NCI-H748 treated with DMSO at 0.1 percent for 48 hours (cell line): Measurements from ENCODE around the gene KCNQ1.

Experiments
- DNase-seq: peaks from one replicate; lab custom pipeline; 2025; lab: John Stamatoyannopoulos, UW

The KCNQ1 gene

DNA sequence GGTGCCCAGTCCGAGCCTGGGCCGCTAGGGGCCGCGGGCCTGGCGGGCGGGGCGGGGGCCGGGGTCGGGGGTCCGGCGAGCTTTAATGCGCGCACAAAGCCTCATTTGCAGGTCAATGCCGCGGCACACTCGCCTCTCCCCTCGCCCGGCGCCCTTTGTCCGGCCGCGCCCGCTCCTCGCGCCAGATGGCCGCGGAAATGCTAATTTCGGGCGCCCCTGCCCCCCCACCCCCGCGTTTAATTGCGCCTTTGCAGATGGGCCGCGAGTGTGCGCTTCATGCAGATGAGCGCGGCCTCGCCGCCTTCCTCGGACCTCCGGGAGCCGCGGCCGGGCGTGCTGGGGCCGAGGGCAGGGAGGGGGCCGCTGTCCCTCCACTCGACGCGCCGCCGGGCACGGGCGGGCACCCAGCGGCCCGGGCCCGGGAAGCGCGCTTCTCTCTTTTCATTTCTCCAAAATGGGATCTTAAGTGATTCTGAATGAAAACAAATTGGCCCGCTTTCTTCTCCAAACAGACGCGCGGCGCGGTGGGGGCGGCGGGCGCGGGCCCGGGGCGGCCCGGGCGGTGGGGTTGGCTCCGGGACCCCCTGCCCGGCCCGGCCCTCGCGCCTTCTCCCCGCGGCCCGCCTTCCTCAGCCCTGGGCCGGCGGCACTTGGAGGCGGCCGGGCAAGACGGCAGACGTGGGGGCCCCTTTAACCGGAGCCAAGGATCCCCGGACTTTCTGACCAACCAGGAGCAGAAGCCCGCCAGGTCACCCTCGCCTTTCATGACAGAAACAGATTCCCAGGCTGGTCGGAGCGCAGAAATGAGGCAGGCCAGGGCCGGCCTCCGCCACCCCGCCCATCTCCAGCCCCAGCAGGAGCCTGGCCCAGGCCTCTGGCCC lies 417.8 kb downstream of the KCNQ1 start:
- no peak for DNase-seq

DNA sequence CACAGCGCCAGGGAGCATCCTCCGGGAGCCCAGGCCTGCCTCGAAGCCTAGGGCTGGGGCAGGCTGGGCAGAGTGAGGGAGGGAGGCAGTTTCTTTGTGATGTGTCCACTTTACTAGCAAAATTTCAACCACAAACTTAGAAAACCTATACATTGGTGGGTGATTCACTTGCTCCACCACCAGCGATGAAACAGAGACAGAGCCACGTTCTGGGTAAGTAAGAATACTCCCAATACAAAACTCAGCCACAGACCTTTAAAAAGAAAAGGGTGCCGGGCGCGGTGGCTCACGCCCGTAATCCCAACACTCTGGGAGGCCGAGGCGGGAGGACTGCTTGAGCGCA lies 418.4 kb downstream of the KCNQ1 start:
- DNase-seq: no peak

DNA sequence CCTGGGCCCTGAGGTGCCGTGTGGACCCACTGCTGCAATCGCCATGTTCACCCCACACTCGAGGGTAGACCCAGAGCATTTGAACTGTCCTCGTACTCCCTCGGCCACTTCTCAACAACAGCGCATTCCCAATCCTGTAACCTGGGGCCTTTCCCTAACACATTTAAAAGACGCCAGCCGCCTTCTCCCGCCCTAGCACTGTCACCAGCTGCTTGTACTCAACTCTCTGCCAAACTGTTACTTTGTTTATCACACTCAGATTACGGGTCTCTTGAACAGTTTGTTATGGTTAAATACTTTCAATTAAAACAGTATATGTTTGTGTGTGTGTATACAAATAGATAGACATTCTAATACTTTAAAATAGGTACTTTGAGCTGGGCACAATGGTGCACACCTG lies 420.1 kb downstream of the KCNQ1 start:
- no peak for DNase-seq

DNA sequence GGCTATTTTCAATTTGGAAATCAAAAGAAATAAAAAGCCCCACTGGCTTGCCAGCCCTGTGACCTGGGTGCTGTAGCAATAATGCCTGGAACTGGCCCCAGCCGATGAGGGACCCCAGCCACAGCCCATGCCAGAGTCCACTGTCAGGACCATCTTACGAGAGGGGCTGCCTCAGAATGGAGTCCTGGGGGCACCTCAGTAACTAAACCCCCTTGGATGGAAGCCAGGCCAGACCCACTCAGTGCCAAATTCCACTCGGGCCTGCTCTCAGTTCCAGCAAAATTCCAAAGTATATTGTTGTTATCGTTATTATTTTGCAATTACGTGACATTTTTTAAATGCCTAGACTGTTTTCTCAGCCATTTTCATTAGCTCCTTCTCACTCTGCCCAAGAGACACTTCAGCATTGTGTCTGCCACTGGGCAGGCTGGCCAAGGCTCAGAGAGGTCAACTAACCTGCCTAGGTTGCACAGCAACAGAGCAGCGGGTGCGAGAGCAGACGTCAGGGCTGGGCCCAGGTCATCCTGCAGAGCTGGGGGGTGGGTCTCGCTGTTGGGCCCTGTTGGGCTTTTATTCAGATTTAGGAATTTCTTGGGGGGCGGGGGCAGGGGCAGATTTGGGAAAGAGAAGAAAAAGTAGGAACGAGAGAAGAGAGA lies 421.2 kb downstream of the KCNQ1 start:
- DNase-seq: no peak

DNA sequence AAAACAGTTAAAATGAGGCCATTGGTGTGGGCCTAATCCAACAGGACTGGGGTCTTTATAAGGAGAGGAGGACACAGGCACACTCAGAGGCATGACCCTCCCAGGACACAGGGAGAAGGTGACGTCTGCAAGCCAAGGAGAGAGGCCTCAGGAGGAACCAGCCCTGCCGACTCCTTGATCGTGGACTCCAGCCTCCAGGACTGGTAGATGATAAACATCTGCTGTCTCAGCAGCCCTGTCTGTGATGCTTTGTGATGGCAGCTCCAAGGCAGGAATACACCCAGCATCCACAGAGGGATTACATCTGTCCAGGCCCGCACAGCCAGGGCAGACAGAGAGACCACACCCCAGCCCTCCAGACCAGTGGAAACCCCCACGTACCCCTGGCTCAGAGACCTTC lies 422.3 kb downstream of the KCNQ1 start:
- DNase-seq: no peak

DNA sequence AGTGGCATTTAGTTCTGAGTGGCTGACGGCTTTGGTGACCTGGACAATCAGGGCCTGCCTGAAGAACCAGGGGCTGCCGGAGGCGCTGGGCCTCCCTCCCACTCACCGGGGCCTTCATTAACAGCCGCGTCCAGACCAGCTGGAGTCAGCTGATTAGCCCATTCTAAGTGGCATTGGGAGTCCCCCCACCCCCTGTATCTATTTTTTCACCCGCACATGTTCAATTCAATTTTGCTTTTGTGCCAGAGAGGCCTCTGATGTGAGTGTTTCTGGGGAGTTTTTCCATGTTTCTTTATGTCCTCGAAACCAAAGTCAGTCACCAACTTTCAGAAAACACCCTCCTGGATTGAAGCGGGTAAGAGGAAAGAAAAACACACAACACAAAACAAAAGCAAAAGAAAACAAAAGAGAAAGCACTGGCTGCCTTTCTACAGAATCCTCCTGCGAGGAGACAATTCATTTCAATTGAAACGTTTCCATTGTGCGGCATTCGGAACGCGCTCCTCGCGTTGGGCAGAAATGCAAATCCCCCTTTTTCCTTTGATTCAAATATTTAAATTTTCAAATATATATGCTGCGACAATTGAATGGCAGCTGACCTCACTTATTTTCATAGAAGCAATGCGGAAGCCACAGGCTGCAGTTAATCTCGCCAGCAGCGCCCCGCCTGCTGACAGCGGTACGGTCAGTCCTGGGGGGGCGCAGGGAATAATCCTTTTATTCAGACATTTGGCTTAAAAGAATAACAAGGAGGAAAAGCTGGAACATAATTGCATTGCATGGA lies 423.1 kb downstream of the KCNQ1 start:
- no peak for DNase-seq

DNA sequence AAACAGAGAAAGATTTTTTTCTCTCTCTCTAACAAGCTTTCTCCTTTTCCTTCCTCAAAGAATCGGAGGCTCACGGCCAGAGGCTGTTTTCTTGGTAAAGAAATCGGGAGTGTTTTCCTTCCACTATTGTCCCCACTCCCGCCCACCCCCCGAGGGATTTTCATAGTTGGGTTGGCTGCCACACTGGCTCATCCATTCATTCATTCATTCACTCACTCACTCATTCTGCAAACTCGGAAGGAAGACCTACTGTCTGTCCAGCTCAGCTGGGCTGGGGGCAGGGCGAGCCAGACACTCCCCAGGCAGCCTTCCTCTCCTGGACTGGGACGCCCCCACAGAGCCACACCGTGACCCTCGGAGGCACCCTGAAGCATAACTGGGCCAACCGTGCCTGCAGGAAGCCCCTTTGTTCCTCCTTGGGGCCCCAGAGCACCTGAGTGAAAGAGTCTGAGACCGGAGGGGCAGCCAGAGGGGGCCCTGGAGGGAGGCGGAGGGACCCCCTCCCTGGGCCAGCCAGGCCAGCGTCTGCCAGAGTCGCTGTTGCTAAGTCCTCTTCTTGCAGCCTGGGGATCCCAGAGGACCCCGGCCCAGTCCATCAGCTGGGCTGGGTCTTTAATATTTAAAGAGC lies 423.8 kb downstream of the KCNQ1 start:
- no peak for DNase-seq

DNA sequence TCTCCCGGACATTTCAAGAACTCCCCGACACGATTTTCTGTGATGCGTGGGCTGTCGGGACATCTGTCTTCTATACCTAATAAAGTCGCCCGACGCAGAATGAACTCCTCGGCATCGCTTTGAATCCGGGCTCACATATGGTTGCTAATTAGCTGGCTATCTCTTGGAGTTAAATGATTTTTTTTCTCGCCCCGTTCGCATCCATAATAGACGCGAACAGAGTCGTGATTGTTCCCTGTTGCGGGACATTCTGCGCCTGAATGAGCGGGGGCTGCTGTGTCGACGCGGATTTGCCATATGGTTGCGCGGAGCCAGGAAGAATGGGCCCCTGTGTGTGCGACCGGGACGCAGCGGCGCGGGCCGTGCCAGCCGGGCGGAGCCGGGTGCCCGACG lies 424.3 kb downstream of the KCNQ1 start:
- no peak for DNase-seq

DNA sequence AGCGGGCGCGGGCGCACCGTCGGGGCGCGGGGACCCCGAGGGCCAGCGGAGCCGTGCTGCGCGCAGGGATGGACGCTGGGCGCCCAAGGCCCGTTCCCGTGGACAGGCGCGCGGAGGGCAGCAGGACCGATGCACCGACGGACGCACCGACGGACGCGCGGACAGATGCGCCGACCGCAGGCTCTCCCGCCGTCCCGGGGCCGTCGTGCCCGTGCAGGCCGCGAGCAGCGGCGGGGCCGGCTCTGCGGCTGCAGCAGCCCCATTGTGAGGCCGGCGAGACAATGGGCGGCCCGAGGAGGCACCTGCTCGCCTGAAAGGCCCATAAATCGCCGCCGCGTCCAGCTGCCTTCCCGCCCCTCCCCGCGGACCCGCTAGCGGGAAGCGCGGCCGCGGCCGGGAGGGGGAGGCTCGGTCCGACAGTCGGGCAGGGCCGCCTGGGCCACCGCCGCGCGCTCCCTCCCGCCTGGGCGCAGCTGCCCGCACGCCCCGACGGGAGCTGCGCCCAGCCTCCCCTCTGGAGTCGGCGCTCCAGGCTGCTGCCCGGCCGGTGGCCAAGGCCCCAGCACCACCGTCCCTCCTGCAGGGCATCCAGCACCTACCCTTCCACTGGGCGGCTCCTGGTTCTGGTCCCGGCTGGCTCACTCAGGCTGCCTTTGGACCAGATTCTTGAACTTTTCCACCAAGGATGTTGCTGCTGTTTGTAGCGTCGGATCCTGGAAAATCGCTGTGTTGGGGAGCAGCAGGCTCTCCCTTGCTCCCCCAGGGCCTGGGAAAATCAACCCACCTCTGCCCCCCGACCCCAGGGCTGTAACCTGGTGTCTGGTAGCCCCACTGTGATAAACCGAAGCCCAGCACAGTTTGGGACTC lies 425.0 kb downstream of the KCNQ1 start:
- DNase-seq: no peak

DNA sequence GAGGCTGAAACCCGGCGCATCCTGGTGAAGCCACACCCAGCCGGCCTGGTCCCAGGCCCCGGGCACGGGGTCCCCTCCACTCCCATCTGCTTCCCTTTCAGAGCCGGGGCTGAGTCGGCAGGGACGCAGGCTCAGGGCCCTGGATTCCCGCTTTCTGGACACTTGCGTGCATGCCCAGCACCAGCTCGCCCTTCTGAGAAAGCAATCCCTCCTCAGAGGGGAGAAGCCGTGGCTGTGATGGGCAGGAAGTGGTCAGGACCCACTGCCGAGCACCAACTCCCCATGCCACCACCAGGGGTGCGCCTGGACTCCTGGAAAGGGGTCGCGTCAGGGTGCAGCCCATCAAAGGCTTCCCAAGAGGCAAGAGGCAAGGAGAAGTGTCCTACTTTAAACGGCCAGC lies 425.7 kb downstream of the KCNQ1 start:
- no peak for DNase-seq

DNA sequence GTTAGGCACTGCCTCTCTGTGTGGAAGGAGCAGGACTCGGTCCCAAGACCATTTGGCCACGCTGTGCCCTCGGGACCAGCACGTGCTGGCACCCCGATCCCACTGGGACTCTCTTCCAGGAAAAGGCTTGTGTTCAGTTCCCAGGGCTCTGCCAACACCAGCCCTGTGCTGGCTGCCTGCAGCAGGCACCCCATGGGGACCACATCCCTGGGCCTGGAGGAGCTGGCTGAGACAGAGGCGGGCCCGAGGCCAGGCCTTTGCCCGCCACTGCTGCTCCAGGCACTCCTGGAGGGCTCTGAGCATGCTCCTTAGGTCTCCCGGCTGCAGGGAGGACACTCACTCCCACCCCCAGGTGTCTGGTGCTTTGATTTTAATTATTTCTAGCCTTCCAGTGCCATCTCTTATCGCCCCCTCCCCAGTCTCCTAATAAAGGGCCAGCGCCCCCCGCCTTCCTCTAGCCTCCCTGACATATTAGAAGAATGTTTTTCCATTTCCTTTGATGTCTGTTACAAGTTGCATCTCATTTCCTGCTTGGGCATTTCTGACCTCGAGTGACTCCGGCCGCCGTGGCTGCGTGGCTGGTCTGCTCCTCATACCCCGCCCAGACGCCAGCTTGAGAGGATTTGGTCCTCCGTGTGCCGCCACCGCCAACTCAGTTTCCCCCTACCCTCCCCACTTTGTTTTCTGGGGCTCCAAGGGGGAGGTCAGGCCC lies 426.3 kb downstream of the KCNQ1 start:
- no peak for DNase-seq

DNA sequence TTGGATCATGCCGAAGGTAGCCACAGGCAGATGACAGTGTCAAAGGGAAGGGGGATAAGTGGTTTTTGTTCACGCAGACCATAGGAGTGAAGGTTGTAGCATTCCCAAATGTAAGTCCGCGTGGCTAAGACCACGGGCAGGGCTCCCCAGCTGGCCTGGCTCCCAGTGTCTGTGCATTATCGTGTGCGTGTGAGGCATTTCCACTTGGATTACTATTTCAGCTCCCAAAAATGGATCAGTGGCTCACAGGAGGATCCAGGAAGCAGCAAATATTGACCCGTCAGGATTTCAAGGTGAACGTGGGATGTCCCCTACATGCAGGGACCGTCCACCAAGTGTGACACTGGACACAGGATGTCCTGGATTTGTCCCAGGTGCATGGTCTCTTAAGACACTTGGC lies 430.2 kb downstream of the KCNQ1 start:
- DNase-seq: no peak

DNA sequence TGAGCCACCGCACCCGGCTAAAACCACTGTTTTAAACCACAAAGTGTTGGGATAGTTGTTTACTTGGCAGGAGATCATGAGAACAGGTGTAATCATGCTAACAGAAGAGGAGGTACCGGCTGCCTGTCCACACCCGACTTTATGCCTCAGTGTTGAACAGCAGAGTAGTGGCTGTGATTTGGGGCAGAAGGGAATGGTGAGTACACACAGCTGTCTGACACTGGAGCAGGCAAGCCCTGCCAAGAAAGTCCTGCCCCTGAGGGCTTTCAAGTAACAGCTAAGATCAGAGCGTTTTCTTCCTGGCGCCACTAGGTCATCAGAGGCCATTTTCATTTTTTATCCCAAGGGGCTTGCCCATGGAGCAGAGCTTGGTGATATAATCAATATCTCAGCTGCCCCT lies 432.7 kb downstream of the KCNQ1 start:
- DNase-seq: no peak

DNA sequence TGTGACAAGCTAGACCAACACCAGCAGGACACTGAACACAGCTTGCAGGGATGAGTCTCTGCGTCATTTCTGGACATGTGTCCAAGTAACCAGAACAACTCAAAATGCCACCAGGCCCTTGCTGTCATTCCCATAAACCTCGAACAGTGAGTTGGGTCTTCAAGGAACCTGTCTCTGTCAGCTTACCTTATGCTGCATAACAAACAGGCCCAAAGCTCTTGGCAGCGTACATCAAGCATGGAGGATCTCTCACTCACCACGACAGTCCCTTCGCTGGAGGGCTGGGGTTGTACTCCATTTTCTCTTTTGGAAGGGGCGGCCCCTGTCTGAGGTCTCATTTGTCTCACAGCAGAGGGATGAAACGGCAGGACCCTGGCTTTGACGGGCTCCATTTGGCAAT lies 434.0 kb downstream of the KCNQ1 start:
- no peak for DNase-seq

DNA sequence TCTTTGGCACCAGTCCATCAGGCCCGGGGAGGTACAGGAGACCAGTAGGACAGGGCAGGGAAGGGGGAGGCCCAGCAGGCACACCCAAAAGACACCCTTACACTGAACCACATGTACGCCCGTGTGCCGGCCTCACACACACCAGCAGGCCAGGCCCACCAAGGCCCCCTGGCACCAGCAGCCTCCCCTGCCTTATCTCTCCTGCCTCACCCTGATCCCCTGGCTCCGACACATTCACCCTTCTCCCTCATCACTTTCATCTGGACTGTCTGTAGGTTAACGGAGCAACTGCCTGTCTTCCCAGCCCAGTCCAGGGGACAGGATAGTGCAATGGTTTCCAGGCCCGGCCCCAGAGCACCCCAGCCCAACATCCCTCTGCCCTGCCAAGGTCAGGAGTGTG lies 435.8 kb downstream of the KCNQ1 start:
- DNase-seq: no peak

DNA sequence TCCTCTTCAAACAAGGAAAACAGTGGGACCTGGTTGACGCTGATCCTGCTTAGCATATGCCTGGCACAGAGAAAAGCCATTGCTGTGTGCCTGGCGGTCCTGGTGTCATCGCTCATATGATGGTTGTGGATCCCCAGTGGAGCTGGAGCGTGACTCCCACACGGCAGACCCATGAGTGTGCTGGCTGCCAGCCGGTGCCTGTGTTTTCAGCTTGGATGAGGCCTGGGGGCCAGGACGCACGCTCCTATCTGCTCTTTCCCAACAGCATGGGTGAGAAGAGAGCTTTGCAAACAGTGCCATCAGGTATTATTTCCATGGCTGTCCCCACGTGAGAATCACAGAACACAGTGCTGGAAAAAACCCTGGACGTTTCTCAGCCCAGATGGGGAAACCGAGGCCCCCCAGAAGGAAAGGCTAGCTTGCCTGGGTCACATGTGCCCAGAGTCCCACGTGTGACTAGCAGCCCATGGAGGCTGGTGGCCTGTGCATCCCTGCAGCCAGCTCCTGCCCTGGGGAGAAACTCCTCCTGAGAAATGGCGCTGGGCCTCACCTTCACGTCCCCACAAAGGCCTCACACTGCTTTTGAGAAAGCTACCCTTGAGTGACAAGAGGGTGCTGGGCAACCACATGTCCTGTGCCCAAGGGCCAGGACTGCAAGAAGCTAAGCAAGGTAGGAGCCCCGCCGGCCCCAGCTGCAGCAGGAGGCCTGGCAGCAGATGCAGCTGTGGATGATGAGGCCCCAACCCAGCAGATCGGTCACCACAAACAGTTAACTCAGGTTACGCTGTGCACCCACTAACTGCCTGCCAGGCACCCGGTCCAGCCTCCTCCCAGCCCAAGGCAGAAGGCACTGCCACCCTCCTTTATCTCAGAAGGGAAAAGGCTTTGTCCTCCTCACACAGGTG lies 436.5 kb downstream of the KCNQ1 start:
- DNase-seq: no peak

DNA sequence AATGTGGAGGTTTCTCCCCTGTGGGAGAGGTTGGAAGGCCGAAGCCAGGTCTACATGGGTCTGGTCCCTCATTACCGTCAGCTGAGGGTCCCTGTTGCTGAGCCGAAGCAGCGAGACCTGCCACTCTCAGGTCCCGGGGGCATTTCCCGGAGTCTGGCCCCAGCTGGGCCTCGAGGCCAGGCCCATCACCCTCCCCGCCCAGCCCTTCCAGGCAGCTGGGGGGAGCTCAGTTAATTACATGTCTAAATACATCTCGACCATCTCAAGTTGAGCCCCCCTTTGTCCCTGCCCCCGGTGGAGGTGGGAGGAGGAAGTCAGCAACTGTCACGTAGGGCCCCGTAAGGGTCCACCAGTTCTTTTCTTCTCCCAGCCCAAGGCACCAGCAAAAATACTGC lies 437.2 kb downstream of the KCNQ1 start:
- DNase-seq: no peak

DNA sequence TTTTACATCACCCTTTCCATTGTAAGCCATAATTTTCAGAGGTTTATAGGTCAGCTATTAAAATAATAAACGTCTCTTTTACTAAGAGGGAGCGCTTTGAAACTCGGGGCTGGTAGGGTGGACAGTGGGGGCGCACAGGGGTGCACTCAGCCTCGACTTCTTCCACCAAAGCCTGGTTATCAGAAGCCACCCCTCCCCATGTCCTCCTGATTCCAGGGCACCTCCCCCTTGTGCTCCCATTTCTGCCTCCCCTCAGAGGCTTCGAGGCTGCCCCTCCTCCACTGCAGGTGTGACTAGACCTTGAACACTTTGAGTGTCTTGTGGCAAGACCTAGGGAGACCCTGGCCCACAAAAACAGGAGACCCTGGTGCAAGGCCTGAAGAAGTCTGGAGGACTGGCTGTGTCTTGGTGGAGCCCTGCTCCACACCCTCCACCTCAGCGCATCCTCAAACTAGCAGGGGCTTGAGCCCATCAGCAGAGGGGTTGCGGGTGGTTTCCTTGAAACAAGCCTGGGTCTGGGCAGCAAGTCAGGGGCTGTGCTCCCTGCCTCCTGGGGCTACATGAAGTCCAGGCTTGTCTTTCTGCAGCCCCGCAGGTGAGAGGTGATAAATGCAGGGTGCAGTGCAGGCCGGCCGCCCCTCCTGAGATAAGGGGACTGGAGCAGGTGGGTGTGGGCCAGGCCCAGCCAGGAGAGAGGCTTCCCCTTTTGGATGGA lies 437.7 kb downstream of the KCNQ1 start:
- no peak for DNase-seq

DNA sequence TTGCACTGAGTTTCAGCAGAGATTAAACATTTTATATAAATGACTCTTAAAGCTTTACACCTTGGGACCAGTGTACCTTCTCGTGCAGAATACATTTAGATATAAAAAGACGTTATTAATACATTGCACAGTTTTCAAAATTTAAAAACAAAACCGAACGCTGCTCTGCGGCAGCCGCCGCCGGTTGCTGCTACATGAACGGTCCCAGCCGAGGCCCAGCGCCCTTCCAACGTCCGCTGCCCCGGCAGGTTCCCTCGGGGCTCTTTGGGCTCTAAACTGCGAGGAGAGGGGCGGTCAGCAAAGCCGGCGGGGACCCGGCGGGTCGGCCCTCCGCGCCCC lies 438.8 kb downstream of the KCNQ1 start:
- DNase-seq: no peak
